K562 (cell line): ENCODE measurements around the gene VRK3. TPM values are rescaled to one million over a fixed set of nuclear protein-coding genes. Genes with fewer than 3 reads are reported as not detected.

ENCODE experiments used
- ATAC-seq: fragments of 200-7000 bp; cut with Tn5 transposase; 3 replicates; pipeline ENCODE4 v1.9.1; 2020; ENCODE audit warnings: moderate library complexity
- BruUV-seq: library from RNA; stranded (reverse); fragments of 400-500 nt; replicated peaks from 2 replicates; lab custom pipeline; 2021; lab: Mats Ljungman, UMichigan
- CTCF ChIA-PET: fragments of 300-600 bp; formaldehyde crosslinking; extraction: SDS; loops from one replicate; lab custom pipeline; 2021; ENCODE audit warnings: low intra/inter-chr PET ratio; lab: Yijun Ruan, JAX
- POLR2A ChIA-PET: fragments of 300-600, 350-650 bp; sonication (Branson Sonifier 250); formaldehyde crosslinking; extraction: SDS; loops from one replicate; lab custom pipeline; 2021; ENCODE audit warnings: antibody characterized with exemption, inconsistent platforms; lab: Yijun Ruan, JAX
- DNase-seq, 4 experiments: peaks; one replicate each; pipeline versions ENCODE4 v3.0.0 to v3.0.0-alpha.2; 2011 to 2018; ENCODE audit warnings: low spot score in 3 of 4, mixed read lengths in 3 of 4; ENCODE audit errors: extremely low read depth in 1 of 4
- FAIRE-seq: peaks from 2 replicates; lab custom pipeline; 2011; peaks lifted over from hg19 to GRCh38; lab: Jason Lieb, UNC
- H2AFZ ChIP-seq: 2 replicates; pipeline ENCODE4 v1.6.0; 2011; ENCODE audit warnings: low read depth, low read length, control low read depth, inconsistent platforms
- H3K27ac ChIP-seq: fragments of 200-600 bp; 3 replicates; pipeline ENCODE4 v1.8.0; 2011; ENCODE audit warnings: low read depth, mild to moderate bottlenecking, control low read depth, inconsistent platforms, low read length, moderate library complexity, mixed read lengths; ENCODE audit errors: extremely low read depth
- H3K27me3 ChIP-seq, 2 experiments: fragments of 300-600 bp in 1 of 2; 2 replicates in 1 of 2; 3 replicates in 1 of 2; pipeline versions ENCODE4 v1.6.0 to v1.8.0; 2011; ENCODE audit warnings: inconsistent platforms in 2 of 2, low read length in 2 of 2, mild to moderate bottlenecking in 1 of 2, mixed read lengths in 1 of 2, moderate library complexity in 1 of 2; ENCODE audit not compliant: control insufficient read depth in 2 of 2, insufficient read depth in 2 of 2
- H3K36me3 ChIP-seq: fragments of 300-600 bp; 3 replicates; pipeline ENCODE4 v1.8.0; 2011; ENCODE audit warnings: mild to moderate bottlenecking, low read length, inconsistent platforms; ENCODE audit not compliant: control insufficient read depth, insufficient read depth
- H3K4me1 ChIP-seq, 2 experiments: fragments of 200-600 bp in 1 of 2; replicated peaks in 1 of 2; 2 replicates in 1 of 2; 3 replicates in 1 of 2; pipeline versions ENCODE4 v1.5.1 to v1.8.0; 2011; ENCODE audit warnings: inconsistent platforms in 2 of 2, low read length in 2 of 2, mild to moderate bottlenecking in 1 of 2, mixed read lengths in 1 of 2, moderate library complexity in 1 of 2; ENCODE audit not compliant: control insufficient read depth in 2 of 2, insufficient read depth in 2 of 2
- H3K4me2 ChIP-seq: 2 replicates; pipeline ENCODE4 v1.6.1; 2011; ENCODE audit warnings: low read length, control low read depth, inconsistent platforms, mixed read lengths; ENCODE audit not compliant: insufficient read depth
- H3K4me3 ChIP-seq: fragments of 200-600 bp; sonication (generic), shearing (Covaris generic); 2 replicates; pipeline ENCODE4 v1.5.1; 2016; ENCODE audit warnings: control low read depth, inconsistent platforms
- H3K79me2 ChIP-seq: fragments of 200-600 bp; 3 replicates; pipeline ENCODE4 v1.8.0; 2011; ENCODE audit warnings: low read length, inconsistent platforms; ENCODE audit not compliant: control insufficient read depth, insufficient read depth
- H3K9ac ChIP-seq, 2 experiments: 2 replicates each; pipeline versions ENCODE4 v1.6.0 to v1.6.1; 2011; ENCODE audit warnings: low read depth in 2 of 2, low read length in 2 of 2, control low read depth in 1 of 2, inconsistent platforms in 1 of 2, mild to moderate bottlenecking in 1 of 2, mixed read lengths in 1 of 2; ENCODE audit not compliant: insufficient read depth in 1 of 2
- H3K9me1 ChIP-seq: one replicate; pipeline ENCODE4 v1.6.0; 2011; ENCODE audit warnings: inconsistent platforms, mild to moderate bottlenecking, low read length, moderate library complexity; ENCODE audit not compliant: control insufficient read depth, insufficient read depth
- H3K9me3 ChIP-seq: replicated peaks from 2 replicates; pipeline ENCODE4 v1.5.1; 2011; ENCODE audit warnings: low read depth, low read length, inconsistent platforms; ENCODE audit not compliant: control insufficient read depth, insufficient read depth
- H4K20me1 ChIP-seq: replicated peaks from 2 replicates; pipeline ENCODE4 v1.6.1; 2011; ENCODE audit warnings: low read length, inconsistent platforms, mixed read lengths; ENCODE audit not compliant: control insufficient read depth, insufficient read depth
- CREM ChIP-seq: IDR thresholded peaks from 2 replicates; pipeline ENCODE4 v1.6.1; 2014; ENCODE audit warnings: antibody characterized with exemption, low read depth
- ETV1 ChIP-seq: fragments of 450-650 bp; conservative IDR thresholded peaks from 2 replicates; pipeline ENCODE4 v1.6.1; 2016; ENCODE audit warnings: missing genetic modification characterization, control low read depth, low read depth, missing compliant biosample characterization
- FOXM1 ChIP-seq, 2 experiments: fragments of 450-650 bp in 1 of 2; sonication (generic) in 1 of 2; formaldehyde crosslinking in 1 of 2; IDR thresholded peaks; 2 replicates each; pipeline versions ENCODE4 v1.6.1 to v1.9.0; 2017 to 2022; ENCODE audit warnings: low read depth in 2 of 2, mild to moderate bottlenecking in 2 of 2, missing genetic modification reagents in 1 of 2, moderate library complexity in 1 of 2
- GABPB1 ChIP-seq: sonication (generic); formaldehyde crosslinking; IDR thresholded peaks from 2 replicates; pipeline ENCODE4 v1.8.0; 2022; ENCODE audit warnings: mild to moderate bottlenecking, missing genetic modification reagents
- LCOR ChIP-seq: sonication (generic); formaldehyde crosslinking; IDR thresholded peaks from 2 replicates; pipeline ENCODE4 v1.8.0; 2022; ENCODE audit warnings: mild to moderate bottlenecking, missing genetic modification reagents
- NFIC ChIP-seq: fragments of 450-650 bp; IDR thresholded peaks from 2 replicates; pipeline ENCODE4 v1.6.1; 2017; ENCODE audit warnings: mild to moderate bottlenecking, inconsistent platforms
- PRPF4 ChIP-seq: fragments of 200-400 bp; formaldehyde crosslinking; IDR thresholded peaks from one replicate; pipeline ENCODE4 v1.6.1; 2017; ENCODE audit warnings: low read length, low read depth, mild to moderate bottlenecking; ENCODE audit not compliant: insufficient read depth, poor library complexity, severe bottlenecking
- RBM22 ChIP-seq: fragments of 200-400 bp; formaldehyde crosslinking; IDR thresholded peaks from 2 replicates; pipeline ENCODE4 v1.6.1; 2018; ENCODE audit warnings: low read length, low read depth; ENCODE audit not compliant: poor library complexity, severe bottlenecking
- SIN3A ChIP-seq, 2 experiments: fragments of 150-350 bp in 1 of 2; IDR thresholded peaks; 2 replicates each; pipeline ENCODE4 v1.6.1; 2011 to 2016; ENCODE audit warnings: borderline replicate concordance in 2 of 2, low read depth in 2 of 2, low read length in 2 of 2, mild to moderate bottlenecking in 2 of 2, moderate library complexity in 2 of 2; ENCODE audit not compliant: control insufficient read depth in 1 of 2
- SMAD2 ChIP-seq: fragments of 150-350 bp; IDR thresholded peaks from 2 replicates; pipeline ENCODE4 v1.6.1; 2014; ENCODE audit warnings: low read depth, mild to moderate bottlenecking, low read length
- SMC3 ChIP-seq: conservative IDR thresholded peaks from 2 replicates; pipeline ENCODE4 v1.6.1; 2011; ENCODE audit warnings: low read depth, low read length, improper control_type of control experiment; ENCODE audit not compliant: insufficient read depth
- TRIM24 ChIP-seq, 2 experiments: fragments of 450-650 bp; IDR thresholded peaks; 2 replicates each; pipeline ENCODE4 v1.6.1; 2016
- ZNF184 ChIP-seq: sonication (generic); formaldehyde crosslinking; IDR thresholded peaks from 2 replicates; pipeline ENCODE4 v1.5.0; 2020; ENCODE audit warnings: missing genetic modification reagents
- WGBS: fragments of 100-300 bp; shearing (Covaris generic); methylation state at CpG from one replicate; pipeline ENCODE4 v1.1.6; 2016; ENCODE audit warnings: low coverage, mixed read lengths; ENCODE audit not compliant: insufficient coverage; ENCODE audit errors: missing lambda C conversion rate; 5-methylcytosine and 5-hydroxymethylcytosine counted together
- in situ Hi-C: fragments of 300-500 bp; cut with MboI; formaldehyde crosslinking; loops from 4 replicates; pipeline ENCODE4 v1.15.0; 2018; ENCODE audit warnings: inconsistent platforms, mixed read lengths
- intact Hi-C: fragments of 100-400 bp; cut with micrococcal nuclease; formaldehyde crosslinking; loops from 2 replicates; pipeline ENCODE4 v1.14.2; 2022
- polyA plus RNA-seq, 8 experiments: library from polyadenylated mRNA; depleted of rRNA in 4 of 8; stranded (reverse) in 5 of 8; unstranded in 3 of 8; fragments of >200 nt; fragmentation: Nextera tagmentation in 2 of 8; fragmentation: Illumina TruSeq in 1 of 8; extraction: Ambion mirVana in 2 of 8; extraction: Trizol in 1 of 8; gene quantifications; 2 replicates each; pipeline versions ENCODE4 v1.2.1 to v1.2.3, GENCODE V29; 2011 to 2014; ENCODE audit warnings: inconsistent platforms in 1 of 8, missing spikeins in 1 of 8
- total RNA-seq, 7 experiments: library from RNA; depleted of rRNA in 6 of 7; stranded (reverse); fragments of >200 nt in 6 of 7; fragmentation: Illumina TruSeq in 2 of 7; extraction: Trizol in 2 of 7; gene quantifications; 2 replicates each; pipeline versions ENCODE4 v1.2.1 to v1.2.3, GENCODE V29; 2011 to 2021; ENCODE audit warnings: low replicate concordance in 1 of 7
- TF ChIP-seq, protein P1 (sequence below), 2 experiments: fragments of 450-650 bp; IDR thresholded peaks; 2 replicates each; pipeline ENCODE4 v1.6.1; 2018; ENCODE audit warnings: mild to moderate bottlenecking in 2 of 2, low read depth in 1 of 2; ENCODE audit not compliant: partially characterized antibody in 2 of 2
- TF ChIP-seq, protein P2 (sequence below): sonication (generic); formaldehyde crosslinking; IDR thresholded peaks from 2 replicates; pipeline ENCODE4 v1.8.0; 2022; ENCODE audit warnings: missing genetic modification reagents, mild to moderate bottlenecking, moderate library complexity, borderline replicate concordance
- TF ChIP-seq, protein P3 (sequence below): sonication (generic); formaldehyde crosslinking; IDR thresholded peaks from 2 replicates; pipeline ENCODE4 v1.9.0; 2022; ENCODE audit warnings: mild to moderate bottlenecking, missing genetic modification reagents

VRK3 gene
- total and polyA plus RNA-seq, 9 of the 15 experiments (the other 6 are each of a cell fraction or from before 2014, with no cell fraction given): 25.6 to 94.3 (median 42.9) TPM

DNA sequence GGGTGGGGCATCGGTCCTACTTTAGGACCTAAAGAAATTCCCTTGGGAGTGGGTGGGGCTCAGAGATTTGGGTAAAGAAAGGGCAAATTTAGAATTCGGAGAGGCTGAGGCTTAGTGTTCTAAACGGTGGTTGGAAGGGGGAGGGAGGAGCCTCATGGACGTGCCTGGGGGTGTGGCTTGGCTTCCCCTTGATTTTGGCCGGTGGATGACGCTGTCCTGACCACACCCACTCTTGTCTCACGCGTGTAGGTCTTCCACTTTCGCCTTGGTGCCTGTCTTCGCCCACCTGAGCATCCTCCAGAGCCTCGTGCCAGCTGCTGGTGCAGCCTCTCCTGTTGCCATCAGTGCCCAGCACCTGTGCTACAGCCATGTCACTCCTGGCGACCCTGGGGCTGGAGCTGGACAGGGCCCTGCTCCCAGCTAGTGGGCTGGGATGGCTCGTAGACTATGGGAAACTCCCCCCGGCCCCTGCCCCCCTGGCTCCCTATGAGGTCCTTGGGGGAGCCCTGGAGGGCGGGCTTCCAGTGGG is 94.6 kb downstream of the VRK3 start:
- intact Hi-C loops: no loop called here
- peak; percentile 78 to 87 (median 82) for DNase-seq
- H3K4me1 ChIP-seq: peaks cover 25 to 51% of the 10 kb centered on the region in 2 experiments
- H4K20me1 ChIP-seq: peaks cover 12% of the 10 kb centered on the region
- H3K9ac ChIP-seq: peak overlapping the region; percentile 72 to 91
- H3K79me2 ChIP-seq: peaks cover 56% of the 10 kb centered on the region
- in situ Hi-C loops: loop anchor here (10.0 kb wide), 1 partner anchor 164 kb away; no protein-coding TSS in a partner anchor
- H3K9me3 ChIP-seq: no peaks in the 10 kb centered on the region
- ChIA-PET POLR2A (interaction anchor here (0.6 to 6.4 kb wide), 11 partner anchors 16 to 213 kb away, joined by 3 to 105 read pairs (median 5); partner anchors contain the start of genes AKT1S1 and TBC1D17), CTCF (no interaction called here)
- H3K4me2 ChIP-seq: peak overlapping the region; percentile 85
- no TSS peak for BruUV-seq
- FAIRE-seq: peak; percentile 69
- peak; percentile 45 for ATAC-seq
- H3K27ac ChIP-seq: peak overlapping the region; percentile 92
- WGBS: 12% methylated on average over 14 of the region's 15 CpGs
- no peaks in the 10 kb centered on the region for H3K27me3 ChIP-seq
- peaks cover 5% of the 10 kb centered on the region for H3K9me1 ChIP-seq
- peaks cover 35% of the 10 kb centered on the region for H3K36me3 ChIP-seq
- peak overlapping the region; percentile 92 for H2AFZ ChIP-seq
- H3K4me3 ChIP-seq: peak overlapping the region; percentile 55
- TF ChIP-seq CREM: peak; percentile 77
- no peak for TF ChIP-seq SMAD2
- TF ChIP-seq, protein P1, sequence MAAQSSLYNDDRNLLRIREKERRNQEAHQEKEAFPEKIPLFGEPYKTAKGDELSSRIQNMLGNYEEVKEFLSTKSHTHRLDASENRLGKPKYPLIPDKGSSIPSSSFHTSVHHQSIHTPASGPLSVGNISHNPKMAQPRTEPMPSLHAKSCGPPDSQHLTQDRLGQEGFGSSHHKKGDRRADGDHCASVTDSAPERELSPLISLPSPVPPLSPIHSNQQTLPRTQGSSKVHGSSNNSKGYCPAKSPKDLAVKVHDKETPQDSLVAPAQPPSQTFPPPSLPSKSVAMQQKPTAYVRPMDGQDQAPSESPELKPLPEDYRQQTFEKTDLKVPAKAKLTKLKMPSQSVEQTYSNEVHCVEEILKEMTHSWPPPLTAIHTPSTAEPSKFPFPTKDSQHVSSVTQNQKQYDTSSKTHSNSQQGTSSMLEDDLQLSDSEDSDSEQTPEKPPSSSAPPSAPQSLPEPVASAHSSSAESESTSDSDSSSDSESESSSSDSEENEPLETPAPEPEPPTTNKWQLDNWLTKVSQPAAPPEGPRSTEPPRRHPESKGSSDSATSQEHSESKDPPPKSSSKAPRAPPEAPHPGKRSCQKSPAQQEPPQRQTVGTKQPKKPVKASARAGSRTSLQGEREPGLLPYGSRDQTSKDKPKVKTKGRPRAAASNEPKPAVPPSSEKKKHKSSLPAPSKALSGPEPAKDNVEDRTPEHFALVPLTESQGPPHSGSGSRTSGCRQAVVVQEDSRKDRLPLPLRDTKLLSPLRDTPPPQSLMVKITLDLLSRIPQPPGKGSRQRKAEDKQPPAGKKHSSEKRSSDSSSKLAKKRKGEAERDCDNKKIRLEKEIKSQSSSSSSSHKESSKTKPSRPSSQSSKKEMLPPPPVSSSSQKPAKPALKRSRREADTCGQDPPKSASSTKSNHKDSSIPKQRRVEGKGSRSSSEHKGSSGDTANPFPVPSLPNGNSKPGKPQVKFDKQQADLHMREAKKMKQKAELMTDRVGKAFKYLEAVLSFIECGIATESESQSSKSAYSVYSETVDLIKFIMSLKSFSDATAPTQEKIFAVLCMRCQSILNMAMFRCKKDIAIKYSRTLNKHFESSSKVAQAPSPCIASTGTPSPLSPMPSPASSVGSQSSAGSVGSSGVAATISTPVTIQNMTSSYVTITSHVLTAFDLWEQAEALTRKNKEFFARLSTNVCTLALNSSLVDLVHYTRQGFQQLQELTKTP (IDR thresholded peaks at IDR 0.05; ENCODE audit: low read depth in 1 of 2, partially characterized antibody in 2 of 2): peak; percentile 20 to 42
- 0 out of 2 replicates have a peak, but pooled peaks have one; percentile 19 for TF ChIP-seq NFIC
- no peak for TF ChIP-seq FOXM1 (IDR thresholded peaks at IDR 0.05; ENCODE audit: low read depth)
- TF ChIP-seq FOXM1 (CRISPR knock-in tag; IDR thresholded peaks at IDR 0.05; ENCODE audit: low read depth): no peak
- no peak for TF ChIP-seq SMC3
- TF ChIP-seq RBM22: peak; percentile 99
- TF ChIP-seq LCOR: peak; percentile 10; the same call in 1 of the 2 replicates
- TF ChIP-seq, protein P2, sequence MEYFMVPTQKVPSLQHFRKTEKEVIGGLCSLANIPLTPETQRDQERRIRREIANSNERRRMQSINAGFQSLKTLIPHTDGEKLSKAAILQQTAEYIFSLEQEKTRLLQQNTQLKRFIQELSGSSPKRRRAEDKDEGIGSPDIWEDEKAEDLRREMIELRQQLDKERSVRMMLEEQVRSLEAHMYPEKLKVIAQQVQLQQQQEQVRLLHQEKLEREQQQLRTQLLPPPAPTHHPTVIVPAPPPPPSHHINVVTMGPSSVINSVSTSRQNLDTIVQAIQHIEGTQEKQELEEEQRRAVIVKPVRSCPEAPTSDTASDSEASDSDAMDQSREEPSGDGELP (CRISPR knock-in tag): 0 out of 2 replicates have a peak, but pooled peaks have one; percentile 20
- 0 out of 4 replicates have a peak, but pooled peaks of 1 of the 2 experiments have one; percentile 3 for TF ChIP-seq TRIM24 (IDR thresholded peaks at IDR 0.05)
- TF ChIP-seq, protein P3, sequence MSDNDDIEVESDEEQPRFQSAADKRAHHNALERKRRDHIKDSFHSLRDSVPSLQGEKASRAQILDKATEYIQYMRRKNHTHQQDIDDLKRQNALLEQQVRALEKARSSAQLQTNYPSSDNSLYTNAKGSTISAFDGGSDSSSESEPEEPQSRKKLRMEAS (CRISPR knock-in tag): peak; percentile 16; the same call in 1 of the 2 replicates
- peak; percentile 54 for TF ChIP-seq PRPF4
- no peak for TF ChIP-seq ETV1 (tag)
- TF ChIP-seq SIN3A (IDR thresholded peaks at IDR 0.05; ENCODE audit: borderline replicate concordance in 2 of 2, control insufficient read depth in 1 of 2, low read depth in 2 of 2, low read length in 2 of 2): peak in 1 of 2 experiments; percentile 5; a peak in 1 of 4 replicates
- no peak for TF ChIP-seq ZNF184 (CRISPR knock-in tag)
- TF ChIP-seq GABPB1 (CRISPR knock-in tag): no peak
